A549 (cell line): ENCODE results near the gene SKOR1. TPM values are rescaled to one million over a fixed set of nuclear protein-coding genes. Genes with fewer than 3 reads are reported as not detected.
A peak's percentile ranks its signal among the peaks of the same experiment; 100 is the strongest.

ENCODE experiments used
- ATAC-seq, 2 experiments: fragments of 200-7000 bp in 1 of 2; fragments of >200 bp in 1 of 2; cut with Nextera tagmentation in 1 of 2; cut with Tn5 transposase in 1 of 2; 3 replicates each; pipeline versions ENCODE4 v1.8.0 to v1.9.1; 2018 to 2020; ENCODE audit warnings: mild to moderate bottlenecking in 1 of 2, moderate library complexity in 1 of 2
- CTCF ChIA-PET: fragments of 300-600 bp; sonication (Branson Sonifier 250); formaldehyde crosslinking; extraction: SDS; loops from one replicate; lab custom pipeline; 2021; ENCODE audit warnings: antibody characterized with exemption, inconsistent platforms; lab: Yijun Ruan, JAX
- POLR2A ChIA-PET: fragments of 350-600 bp; formaldehyde crosslinking; extraction: SDS; loops from one replicate; lab custom pipeline; 2021; ENCODE audit warnings: antibody characterized with exemption, inconsistent platforms; lab: Yijun Ruan, JAX
- DNase-seq, 2 experiments: peaks; one replicate each; pipeline versions ENCODE4 v3.0.0 to v3.0.0-alpha.2; 2011 to 2016; ENCODE audit warnings: low read depth in 1 of 2, low spot score in 1 of 2
- FAIRE-seq: peaks from 2 replicates; lab custom pipeline; 2011; peaks lifted over from hg19 to GRCh38; lab: Jason Lieb, UNC
- H3K27ac ChIP-seq, 2 experiments: fragments of >200 bp; sonication (Bioruptor Twin); formaldehyde crosslinking; 3 replicates each; pipeline ENCODE4 v1.5.1; 2016 to 2017
- H3K4me1 ChIP-seq: fragments of >200 bp; sonication (Bioruptor Twin); formaldehyde crosslinking; 3 replicates; pipeline ENCODE4 v1.6.1; 2016
- H3K4me2 ChIP-seq: fragments of >200 bp; sonication (Bioruptor Twin); formaldehyde crosslinking; 3 replicates; pipeline ENCODE4 v1.6.1; 2016
- H3K4me3 ChIP-seq: fragments of >200 bp; sonication (Bioruptor Twin); formaldehyde crosslinking; 3 replicates; pipeline ENCODE4 v1.5.1; 2016
- H3K9me3 ChIP-seq: fragments of >200 bp; sonication (Bioruptor Twin); formaldehyde crosslinking; 3 replicates; pipeline ENCODE4 v1.6.1; 2016
- BCL3 ChIP-seq: fragments of >200 bp; sonication (Bioruptor Twin); formaldehyde crosslinking; IDR thresholded peaks from 3 replicates; pipeline ENCODE4 v1.6.1; 2016
- BHLHE40 ChIP-seq: IDR thresholded peaks from 2 replicates; pipeline ENCODE4 v1.6.1; 2012; ENCODE audit warnings: low read depth, low read length, inconsistent platforms
- CHD2 ChIP-seq: fragments of 150-350 bp; IDR thresholded peaks from 2 replicates; pipeline ENCODE4 v1.6.1; 2014; ENCODE audit warnings: low read length; ENCODE audit not compliant: partially characterized antibody
- CHD4 ChIP-seq: fragments of 200-600 bp; sonication (generic); IDR thresholded peaks from 2 replicates; pipeline ENCODE4 v1.6.1; 2016; ENCODE audit warnings: antibody characterized with exemption, mild to moderate bottlenecking, borderline replicate concordance
- CTCF ChIP-seq: fragments of >200 bp; sonication (Bioruptor Twin); formaldehyde crosslinking; IDR thresholded peaks from 3 replicates; pipeline ENCODE4 v1.5.1; 2016
- EHF ChIP-seq: fragments of 250-450 bp; sonication (Bioruptor Pico); IDR thresholded peaks from 2 replicates; pipeline ENCODE4 v1.5.0; 2020; ENCODE audit warnings: mild to moderate bottlenecking
- EHMT2 ChIP-seq: fragments of 200-600 bp; sonication (generic); IDR thresholded peaks from 2 replicates; pipeline ENCODE4 v1.6.1; 2016; ENCODE audit warnings: antibody characterized with exemption, low read depth, mild to moderate bottlenecking, moderate library complexity
- ELK1 ChIP-seq: fragments of 150-350 bp; IDR thresholded peaks from 2 replicates; pipeline ENCODE4 v1.6.1; 2014; ENCODE audit warnings: low read depth, mild to moderate bottlenecking, low read length
- HOXB5 ChIP-seq: fragments of 250-450 bp; sonication (Bioruptor Pico); IDR thresholded peaks from 2 replicates; pipeline ENCODE4 v1.5.0; 2020; ENCODE audit warnings: mild to moderate bottlenecking, moderate library complexity
- MAX ChIP-seq: IDR thresholded peaks from 2 replicates; pipeline ENCODE4 v1.6.1; 2012
- PHF8 ChIP-seq: fragments of 200-600 bp; sonication (generic); IDR thresholded peaks from 2 replicates; pipeline ENCODE4 v1.6.1; 2016; ENCODE audit warnings: low read depth, mild to moderate bottlenecking, antibody characterized with exemption, moderate library complexity, borderline replicate concordance
- POLR2A ChIP-seq: IDR thresholded peaks from 2 replicates; pipeline ENCODE4 v1.6.1; 2012; ENCODE audit warnings: mild to moderate bottlenecking, low read length
- RAD21 ChIP-seq, 2 experiments: fragments of >200 bp in 1 of 2; sonication (Bioruptor Twin) in 1 of 2; formaldehyde crosslinking in 1 of 2; IDR thresholded peaks in 1 of 2; conservative IDR thresholded peaks in 1 of 2; 2 replicates in 1 of 2; 3 replicates in 1 of 2; pipeline ENCODE4 v1.6.1; 2012 to 2018; ENCODE audit warnings: inconsistent platforms in 1 of 2
- RARB ChIP-seq: fragments of 250-450 bp; sonication (Bioruptor Pico); IDR thresholded peaks from 2 replicates; pipeline ENCODE4 v1.8.0; 2021; ENCODE audit warnings: mild to moderate bottlenecking, moderate library complexity
- RCOR1 ChIP-seq: fragments of 150-350 bp; IDR thresholded peaks from 2 replicates; pipeline ENCODE4 v1.6.1; 2014; ENCODE audit warnings: antibody characterized with exemption, low read length, low read depth
- RFX5 ChIP-seq: fragments of 450-650 bp; IDR thresholded peaks from 2 replicates; pipeline ENCODE4 v1.7.1; 2014; ENCODE audit warnings: antibody characterized with exemption, mild to moderate bottlenecking, moderate library complexity
- RNF2 ChIP-seq: fragments of 200-600 bp; sonication (generic); IDR thresholded peaks from 2 replicates; pipeline ENCODE4 v1.6.1; 2016; ENCODE audit warnings: low read depth, mild to moderate bottlenecking, antibody characterized with exemption, moderate library complexity, borderline replicate concordance
- SMC3 ChIP-seq: fragments of >200 bp; sonication (Bioruptor Twin); formaldehyde crosslinking; IDR thresholded peaks from 3 replicates; pipeline ENCODE4 v1.6.1; 2018; ENCODE audit warnings: inconsistent platforms
- SREBF2 ChIP-seq: fragments of 450-650 bp; IDR thresholded peaks from 2 replicates; pipeline ENCODE4 v1.6.1; 2014; ENCODE audit warnings: mild to moderate bottlenecking, moderate library complexity
- TFCP2L1 ChIP-seq: fragments of 250-450 bp; sonication (Bioruptor Pico); IDR thresholded peaks from 2 replicates; pipeline ENCODE4 v1.5.0; 2021; ENCODE audit warnings: mild to moderate bottlenecking
- USF2 ChIP-seq: fragments of 450-650 bp; IDR thresholded peaks from 2 replicates; pipeline ENCODE4 v1.6.1; 2014; ENCODE audit warnings: antibody characterized with exemption
- ZC3H11A ChIP-seq: fragments of 450-650 bp; IDR thresholded peaks from 2 replicates; pipeline ENCODE4 v1.6.1; 2014; ENCODE audit warnings: antibody characterized with exemption, mild to moderate bottlenecking
- ZNF302 ChIP-seq: fragments of 250-450 bp; sonication (Bioruptor Pico); IDR thresholded peaks from 2 replicates; pipeline ENCODE4 v1.9.0; 2021; ENCODE audit warnings: inconsistent platforms, mild to moderate bottlenecking, moderate library complexity
- WGBS: methylation state at CpG from one replicate; pipeline ENCODE4 v1.1.6; 2017; ENCODE audit errors: missing lambda C conversion rate; 5-methylcytosine and 5-hydroxymethylcytosine counted together
- polyA plus RNA-seq, 4 experiments: library from polyadenylated mRNA; depleted of rRNA in 3 of 4; stranded (reverse); fragments of >200 nt; fragmentation: RNase III in 1 of 4; extraction: RNeasy Plus Mini Kit Qiagen cat#74134 plus additional on column Dnase treatment in 1 of 4; gene quantifications; 2 replicates in 3 of 4; 3 replicates in 1 of 4; pipeline ENCODE4 v1.2.3, GENCODE V29; 2011 to 2017

Gene SKOR1
- polyA plus RNA-seq, 2 of the 4 experiments (the other 2 are of a cell fraction), result 0.03 to 0.05 TPM

GRCh38 chr15:67836477-67836876 is 11.2 kb downstream of the SKOR1 start:
- Histone ChIP-seq H3K4me1 (peaks cover 23% of the 10 kb centered on the region), H3K4me2 (no peak overlapping the region), H3K4me3 (no peak overlapping the region), H3K27ac (no peak overlapping the region)
- ATAC-seq (no peak), DNase-seq (peak; percentile 47 to 89), FAIRE-seq (no peak)
- POLR2A ChIA-PET, result no interaction called here
- peak; percentile 88 to 91 for TF ChIP-seq RAD21 (conservative IDR thresholded peaks at IDR 0.05 in 1 of 2, IDR thresholded peaks at IDR 0.05 in 1 of 2)
- no peak for TF ChIP-seq RFX5
- peak; percentile 91 for TF ChIP-seq CTCF
- peak; percentile 64 for TF ChIP-seq SMC3
- TF ChIP-seq PHF8, result no peak
- TF ChIP-seq, all 56 proteins: peak for 3
- CTCF ChIA-PET, result interaction anchor here (0.7 to 5.3 kb wide), 40 partner anchors 10 to 917 kb away, joined by 3 to 67 read pairs (median 4); partner anchors contain the start of genes C15orf61 and SKOR1
- 36% methylated on average over 8 of the region's 8 CpGs for WGBS
- H3K9me3 ChIP-seq, result no peaks in the 10 kb centered on the region

- ChIA-PET POLR2A (no interaction called here), CTCF (interaction anchor here (0.7 to 5.3 kb wide), 11 partner anchors 121 to 1091 kb away, joined by 3 to 67 read pairs (median 3); no protein-coding TSS in a partner anchor)
- no peak for DNase-seq
- Histone ChIP-seq H3K4me3 (no peak overlapping the region), H3K27ac (no peak overlapping the region), H3K4me2 (no peak overlapping the region)
- FAIRE-seq, result no peak
- 50% methylated on average over 2 of the region's 2 CpGs for WGBS
- no peak for TF ChIP-seq EHMT2
- TF ChIP-seq USF2, result no peak
- no peak for TF ChIP-seq CHD2
- TF ChIP-seq MAX, result no peak
- TF ChIP-seq, all 56 proteins: peak for 0
- Histone ChIP-seq H3K9me3 (no peaks in the 10 kb centered on the region), H3K4me1 (peaks cover 24% of the 10 kb centered on the region)
- ATAC-seq, result no peak
Measured at GRCh38 chr15:67836955-67837354, 11.6 kb downstream of the SKOR1 start.

GRCh38 chr15:67838789-67839332 is 13.6 kb downstream of the SKOR1 start:
- CTCF ChIA-PET, result interaction anchor here (0.7 to 5.3 kb wide), 3 partner anchors 24 to 892 kb away, joined by 3 to 67 read pairs (median 3); no protein-coding TSS in a partner anchor
- no peak for ATAC-seq
- no peak for DNase-seq
- H3K27ac ChIP-seq, result peak overlapping the region; percentile 87 to 92; a peak in 5 of 6 replicates
- 84% methylated on average over 25 of the region's 25 CpGs for WGBS
- peak overlapping the region; percentile 93 for H3K4me2 ChIP-seq
- H3K4me1 ChIP-seq, result peaks cover 23% of the 10 kb centered on the region
- TF ChIP-seq ZNF302 (CRISPR knock-in tag), result no peak
- TF ChIP-seq TFCP2L1 (CRISPR knock-in tag), result no peak
- no peak for TF ChIP-seq RCOR1
- no peak for TF ChIP-seq POLR2A
- TF ChIP-seq EHMT2, result no peak
- TF ChIP-seq USF2, result no peak
- TF ChIP-seq ZC3H11A, result no peak
- no peak for TF ChIP-seq RNF2
- no peak for TF ChIP-seq PHF8
- no peak for TF ChIP-seq EHF (CRISPR knock-in tag)
- TF ChIP-seq CHD4, result no peak
- TF ChIP-seq BCL3, result no peak
- TF ChIP-seq BHLHE40, result no peak
- TF ChIP-seq HOXB5 (CRISPR knock-in tag), result no peak
- no peak for TF ChIP-seq RARB (CRISPR knock-in tag)
- no peak for TF ChIP-seq ELK1
- no peak for TF ChIP-seq SREBF2
- TF ChIP-seq, all 56 proteins: peak for 0
- FAIRE-seq, result no peak
- no peaks in the 10 kb centered on the region for H3K9me3 ChIP-seq
- POLR2A ChIA-PET, result interaction anchor here (1.0 kb wide), 1 partner anchor 336 kb away, joined by 3 read pairs; no protein-coding TSS in a partner anchor
- H3K4me3 ChIP-seq, result peak overlapping the region; percentile 69; the same call in 2 of the 3 replicates
